Transverse colon (tissue), 4 donors: ENCODE results near the gene GSC2.

Experiments
- CTCF ChIP-seq, 5 experiments: fragments of 200-600 bp in 3 of 5; fragments of 450-650 bp in 2 of 5; sonication (generic) in 3 of 5; IDR thresholded peaks; 1 replicate in 2 of 5; 2 replicates in 3 of 5; pipeline ENCODE4 v1.5.1; 2016 to 2017; ENCODE audit warnings: antibody characterized with exemption in 5 of 5, inconsistent platforms in 3 of 5, mild to moderate bottlenecking in 2 of 5, moderate library complexity in 1 of 5
- POLR2A ChIP-seq: fragments of 450-650 bp; IDR thresholded peaks from one replicate; pipeline ENCODE4 v1.6.1; 2016; ENCODE audit warnings: antibody characterized with exemption, mild to moderate bottlenecking, moderate library complexity
- POLR2AphosphoS5 ChIP-seq, 3 donors: sonication (generic); formaldehyde crosslinking; IDR thresholded peaks; one replicate each; pipeline ENCODE4 v1.6.1; 2016; ENCODE audit warnings: antibody characterized with exemption in 3 of 3

GRCh38 chr22:19139001-19139356 lies 11.1 kb downstream of the GSC2 start:
- no peak for TF ChIP-seq CTCF (IDR thresholded peaks at IDR 0.05)
- no peak for TF ChIP-seq POLR2A
- no peak for TF ChIP-seq POLR2AphosphoS5 (IDR thresholded peaks at IDR 0.05)
